Adrenal gland (tissue), 5 donors: ENCODE measurements around the gene SVIL.
A peak's percentile ranks its signal among the peaks of the same experiment; 100 is the strongest.

Experiments used
- POLR2A ChIP-seq, 2 donors: fragments of 450-650 bp; IDR thresholded peaks; one replicate each; pipeline ENCODE4 v1.6.1; 2017; ENCODE audit warnings: antibody characterized with exemption in 2 of 2, mild to moderate bottlenecking in 2 of 2, moderate library complexity in 1 of 2
- TF ChIP-seq, protein P1 (sequence below), 6 experiments: fragments of 450-650 bp in 4 of 6; fragments of 200-600 bp in 2 of 6; sonication (generic) in 1 of 6; IDR thresholded peaks; 1 replicate in 5 of 6; 2 replicates in 1 of 6; pipeline versions ENCODE4 v1.5.1 to v1.8.0; 2016 to 2021; ENCODE audit warnings: antibody characterized with exemption in 6 of 6, mild to moderate bottlenecking in 2 of 6, moderate library complexity in 1 of 6
- donor health status: DM: no; HTN: no; CAD: no.

DNA sequence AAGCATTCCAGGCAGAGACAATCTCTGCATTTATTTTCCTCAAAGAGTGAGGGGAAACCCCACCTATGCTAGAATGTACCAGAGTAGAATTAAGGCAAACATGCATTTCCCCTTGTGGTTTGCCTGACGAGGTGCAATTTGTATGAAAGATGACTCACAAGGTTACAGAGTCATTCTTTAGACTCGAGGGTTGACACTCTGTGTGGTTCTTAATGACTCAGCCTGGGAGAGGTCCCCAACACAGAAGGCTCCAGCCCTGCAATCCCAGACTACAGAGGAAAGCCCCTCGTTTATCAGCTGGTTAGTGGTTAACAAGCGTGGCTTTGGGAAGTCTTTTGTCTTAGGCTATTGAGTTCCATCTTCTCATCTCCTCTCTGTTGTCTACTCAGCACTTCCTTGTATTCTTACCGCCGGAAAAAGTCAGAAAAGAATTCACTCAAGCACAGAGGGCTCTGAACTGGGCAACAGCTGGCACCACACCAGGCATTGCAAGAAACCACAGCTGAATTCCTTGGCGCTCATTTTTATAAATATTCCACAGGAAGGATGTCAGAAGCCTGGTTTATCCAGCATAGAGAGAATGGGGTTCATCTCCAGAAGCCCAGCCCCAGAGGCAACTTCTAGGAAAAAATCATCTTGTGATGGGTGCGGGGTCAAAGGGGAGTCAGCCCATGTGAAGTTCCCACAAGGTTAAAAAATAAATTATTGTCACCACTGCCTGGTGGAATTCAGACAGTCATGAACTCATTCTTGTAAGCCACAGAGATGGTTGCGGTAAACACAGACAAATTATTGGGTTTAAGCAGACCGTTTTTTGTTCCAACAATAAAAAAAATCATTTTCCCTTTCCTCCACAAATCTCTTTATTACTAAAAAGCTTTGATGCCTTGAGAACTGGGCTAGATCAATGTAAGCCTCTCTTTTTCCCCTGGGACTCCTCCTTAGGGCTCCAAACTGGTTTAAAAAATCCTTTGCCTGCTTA, 24.5 kb upstream of the SVIL start:
- TF ChIP-seq, protein P1, sequence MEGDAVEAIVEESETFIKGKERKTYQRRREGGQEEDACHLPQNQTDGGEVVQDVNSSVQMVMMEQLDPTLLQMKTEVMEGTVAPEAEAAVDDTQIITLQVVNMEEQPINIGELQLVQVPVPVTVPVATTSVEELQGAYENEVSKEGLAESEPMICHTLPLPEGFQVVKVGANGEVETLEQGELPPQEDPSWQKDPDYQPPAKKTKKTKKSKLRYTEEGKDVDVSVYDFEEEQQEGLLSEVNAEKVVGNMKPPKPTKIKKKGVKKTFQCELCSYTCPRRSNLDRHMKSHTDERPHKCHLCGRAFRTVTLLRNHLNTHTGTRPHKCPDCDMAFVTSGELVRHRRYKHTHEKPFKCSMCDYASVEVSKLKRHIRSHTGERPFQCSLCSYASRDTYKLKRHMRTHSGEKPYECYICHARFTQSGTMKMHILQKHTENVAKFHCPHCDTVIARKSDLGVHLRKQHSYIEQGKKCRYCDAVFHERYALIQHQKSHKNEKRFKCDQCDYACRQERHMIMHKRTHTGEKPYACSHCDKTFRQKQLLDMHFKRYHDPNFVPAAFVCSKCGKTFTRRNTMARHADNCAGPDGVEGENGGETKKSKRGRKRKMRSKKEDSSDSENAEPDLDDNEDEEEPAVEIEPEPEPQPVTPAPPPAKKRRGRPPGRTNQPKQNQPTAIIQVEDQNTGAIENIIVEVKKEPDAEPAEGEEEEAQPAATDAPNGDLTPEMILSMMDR (IDR thresholded peaks at IDR 0.05) = peak; percentile 32 to 71 (median 60)
- TF ChIP-seq POLR2A (IDR thresholded peaks at IDR 0.05) = peak in 1 of 2 donors; percentile 52
